Mesodermal cell (in vitro differentiated cells): ENCODE results near the gene MOV10L1.

ENCODE experiments used
- H3K27ac ChIP-seq: 2 replicates; pipeline ENCODE4 v1.7.0; 2013; ENCODE audit warnings: mild to moderate bottlenecking, low read depth, low read length, moderate library complexity; ENCODE audit not compliant: severe bottlenecking
- H3K36me3 ChIP-seq: 2 replicates; pipeline ENCODE4 v1.7.1; 2013; ENCODE audit warnings: mild to moderate bottlenecking, low read length, moderate library complexity; ENCODE audit not compliant: control insufficient read depth, insufficient read depth
- H3K4me1 ChIP-seq: one replicate; pipeline ENCODE4 v1.7.1; 2013; ENCODE audit warnings: mild to moderate bottlenecking, low read length; ENCODE audit not compliant: insufficient read depth, control insufficient read depth, poor library complexity, severe bottlenecking
- H3K4me3 ChIP-seq: 2 replicates; pipeline ENCODE4 v1.7.0; 2013; ENCODE audit warnings: low read length, control low read depth, mild to moderate bottlenecking; ENCODE audit not compliant: insufficient read depth, poor library complexity, severe bottlenecking; ENCODE audit errors: extremely low read depth
- H3K9me3 ChIP-seq: 2 replicates; pipeline ENCODE4 v1.7.1; 2013; ENCODE audit warnings: mild to moderate bottlenecking, low read length, moderate library complexity; ENCODE audit not compliant: control insufficient read depth
- WGBS, 2 experiments: methylation state at CpG; one replicate each; pipeline ENCODE4 v1.1.5; 2013; ENCODE audit warnings: missing lambda C conversion rate in 2 of 2; ENCODE audit not compliant: insufficient coverage in 2 of 2; 5-methylcytosine and 5-hydroxymethylcytosine counted together

Gene MOV10L1

DNA sequence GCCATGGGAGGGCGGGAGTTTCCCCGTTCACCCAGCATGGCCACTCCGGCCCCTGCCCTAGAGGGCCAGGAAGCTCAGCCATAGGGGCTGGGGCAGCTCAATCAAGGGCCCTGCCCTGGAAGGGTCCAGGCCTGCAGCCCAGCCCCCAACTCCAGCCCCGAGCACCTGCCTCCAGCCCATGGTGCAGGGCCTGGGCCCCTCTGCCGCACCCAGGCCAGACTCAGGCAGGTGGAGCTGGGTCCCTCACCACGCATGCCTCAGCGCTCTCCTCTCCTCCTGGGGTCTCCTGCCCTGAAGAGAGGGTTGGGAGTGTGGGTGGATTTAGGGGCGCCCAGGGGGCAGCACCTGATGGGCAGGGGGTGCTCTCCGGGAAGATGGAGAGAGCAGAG is 17.6 kb upstream of the MOV10L1 start:
- H3K4me3 ChIP-seq = no peak overlapping the region
- no peaks in the 10 kb centered on the region for H3K36me3 ChIP-seq
- no peak overlapping the region for H3K27ac ChIP-seq
- no peaks in the 10 kb centered on the region for H3K9me3 ChIP-seq
- H3K4me1 ChIP-seq = no peaks in the 10 kb centered on the region
- 82 to 97% methylated on average over 4 to 5 of the region's 9 CpGs for whole genome bisulfite sequencing, 2 experiments

DNA sequence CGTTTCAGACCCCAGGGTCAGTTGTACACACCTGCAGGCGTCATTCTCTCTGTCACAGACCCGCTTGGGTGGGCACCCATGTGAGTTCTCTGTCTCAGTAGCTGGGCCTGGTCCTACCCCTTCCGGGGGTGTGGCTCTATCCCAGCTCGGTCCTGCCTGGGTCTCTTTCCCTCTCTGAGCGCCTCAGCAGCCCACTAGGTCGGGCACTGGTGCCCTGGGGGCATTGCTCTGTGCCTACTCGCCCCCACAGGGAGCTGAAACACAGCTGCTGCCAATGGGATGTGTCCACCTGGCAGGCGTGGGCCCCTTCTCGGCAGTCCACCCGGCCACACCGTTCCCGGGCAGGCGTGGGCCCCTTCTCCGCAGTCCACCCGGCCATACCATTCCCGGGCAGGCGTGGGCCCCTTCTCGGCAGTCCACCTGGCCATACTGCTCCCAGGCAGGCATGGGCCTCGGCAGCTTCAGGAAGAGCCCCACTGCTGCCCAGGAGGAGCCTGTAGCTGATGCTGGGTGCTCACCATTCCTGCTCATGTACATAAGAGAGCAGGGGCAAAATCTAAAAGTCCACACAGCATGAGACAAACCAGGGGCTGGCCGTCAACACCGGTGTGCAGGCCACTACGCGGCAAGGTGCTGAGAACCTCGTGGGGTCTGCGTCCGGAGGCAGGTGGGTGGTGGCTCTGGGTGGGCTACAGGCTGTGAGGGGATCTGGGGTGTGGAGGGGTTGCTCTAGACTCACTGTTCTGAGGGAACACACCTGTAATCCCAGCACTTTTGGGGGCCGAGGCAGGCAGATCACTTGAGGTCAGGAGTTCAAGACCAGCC is 16.9 kb upstream of the MOV10L1 start:
- H3K4me1 ChIP-seq = no peaks in the 10 kb centered on the region
- no peak overlapping the region for H3K4me3 ChIP-seq
- no peak overlapping the region for H3K27ac ChIP-seq
- H3K36me3 ChIP-seq = no peaks in the 10 kb centered on the region
- WGBS, 2 experiments = 87 to 94% methylated on average over 27 to 28 of the region's 28 CpGs
- no peaks in the 10 kb centered on the region for H3K9me3 ChIP-seq

GRCh38 chr22:50074056-50074455 is 15.8 kb upstream of the MOV10L1 start:
- H3K4me3 ChIP-seq = no peak overlapping the region
- no peaks in the 10 kb centered on the region for H3K9me3 ChIP-seq
- H3K4me1 ChIP-seq = no peaks in the 10 kb centered on the region
- no peak overlapping the region for H3K27ac ChIP-seq
- H3K36me3 ChIP-seq = no peaks in the 10 kb centered on the region
- 80 to 81% methylated on average over 16 to 17 of the region's 17 CpGs for WGBS, 2 experiments

GRCh38 chr22:50074551-50075530 is 15.0 kb upstream of the MOV10L1 start:
- H3K36me3 ChIP-seq = no peaks in the 10 kb centered on the region
- peaks cover 3% of the 10 kb centered on the region for H3K4me1 ChIP-seq
- H3K27ac ChIP-seq = no peak overlapping the region
- no peaks in the 10 kb centered on the region for H3K9me3 ChIP-seq
- WGBS, 2 experiments = 83 to 86% methylated on average over 31 of the region's 32 CpGs
- no peak overlapping the region for H3K4me3 ChIP-seq

GRCh38 chr22:50076646-50077535 is 12.9 kb upstream of the MOV10L1 start:
- Histone ChIP-seq H3K4me1 (peaks cover 9% of the 10 kb centered on the region), H3K36me3 (no peaks in the 10 kb centered on the region)
- 89 to 90% methylated on average over 30 to 39 of the region's 43 CpGs for WGBS, 2 experiments

DNA sequence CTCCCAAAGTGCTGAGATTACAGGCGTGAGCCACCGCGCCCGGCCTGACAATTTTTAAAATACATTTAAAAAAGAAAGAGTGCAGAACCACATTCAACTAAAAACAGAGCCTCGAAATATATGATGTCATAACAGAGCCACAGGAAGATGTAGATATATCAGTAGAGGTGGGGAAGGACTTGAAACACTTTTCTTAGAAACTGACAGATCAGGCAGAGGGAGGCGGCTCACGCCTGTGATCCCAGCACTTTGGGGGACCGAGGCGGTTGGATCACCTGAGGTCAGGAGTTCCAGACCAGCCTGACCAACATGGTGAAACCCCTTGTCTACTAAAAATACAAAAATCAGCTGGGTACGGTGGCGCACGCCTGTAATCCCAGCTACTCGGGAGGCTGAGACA is 11.6 kb upstream of the MOV10L1 start:
- Histone ChIP-seq H3K4me1 (peaks cover 9% of the 10 kb centered on the region), H3K36me3 (no peaks in the 10 kb centered on the region), H3K4me3 (no peak overlapping the region), H3K27ac (no peak overlapping the region), H3K9me3 (no peaks in the 10 kb centered on the region)
- WGBS, 2 experiments = 86 to 98% methylated on average over 8 of the region's 13 CpGs

More at GRCh38 chr22:50076646-50077535, 12.9 kb upstream of the MOV10L1 start:
- H3K4me3 ChIP-seq = no peak overlapping the region
- H3K27ac ChIP-seq = no peak overlapping the region
- no peaks in the 10 kb centered on the region for H3K9me3 ChIP-seq

- Histone ChIP-seq H3K4me1 (peaks cover 14% of the 10 kb centered on the region), H3K36me3 (no peaks in the 10 kb centered on the region), H3K9me3 (no peaks in the 10 kb centered on the region), H3K27ac (no peak overlapping the region), H3K4me3 (no peak overlapping the region)
- 94 to 96% methylated on average over 8 to 9 of the region's 9 CpGs for WGBS, 2 experiments
These were observed 11.0 kb upstream of the MOV10L1 start for GRCh38 chr22:50078761-50079160.

GRCh38 chr22:50080077-50080465 is 9.7 kb upstream of the MOV10L1 start:
- no peaks in the 10 kb centered on the region for H3K36me3 ChIP-seq
- no peaks in the 10 kb centered on the region for H3K9me3 ChIP-seq
- no peak overlapping the region for H3K27ac ChIP-seq
- peaks cover 15% of the 10 kb centered on the region for H3K4me1 ChIP-seq
- no peak overlapping the region for H3K4me3 ChIP-seq
- WGBS, 2 experiments = 89 to 94% methylated on average over 13 of the region's 13 CpGs

DNA sequence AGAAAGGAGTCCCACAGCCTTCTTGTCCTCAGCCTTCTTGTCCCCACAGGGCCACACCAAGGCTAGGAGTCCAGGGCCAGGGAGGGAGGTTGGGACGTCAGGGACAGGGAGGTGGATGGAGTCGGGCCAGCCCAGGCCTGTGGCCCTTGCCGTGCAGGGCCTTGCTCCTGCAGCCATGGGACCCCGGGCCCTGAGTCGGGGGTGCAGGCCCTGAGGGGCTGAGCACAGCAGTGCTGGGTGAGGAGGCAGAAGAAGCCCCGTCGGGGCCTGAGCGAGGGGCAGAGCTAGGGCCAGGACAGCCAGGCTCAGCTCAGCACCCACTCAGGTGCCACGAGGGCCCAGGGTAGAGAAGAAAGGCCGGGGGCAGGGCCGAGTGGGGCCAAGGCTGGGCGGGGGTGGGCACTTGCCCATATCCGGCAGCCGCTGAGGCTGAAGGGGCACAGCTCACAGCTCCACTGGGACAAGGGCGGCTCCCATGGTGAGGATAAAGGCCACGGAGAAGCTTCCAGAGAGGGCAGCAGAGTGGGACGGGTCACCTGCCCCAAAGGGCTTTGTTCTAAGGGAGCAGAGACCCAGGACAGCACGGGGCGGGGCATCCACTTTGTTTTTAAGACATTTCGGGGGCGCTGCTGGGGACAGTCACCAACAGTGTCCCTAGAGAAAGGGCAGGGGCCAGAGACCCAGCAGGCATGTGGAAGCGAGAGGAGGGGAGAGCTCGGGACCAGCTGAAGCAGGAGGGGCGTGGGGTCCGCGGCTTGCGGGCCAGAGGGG is 8.2 kb upstream of the MOV10L1 start:
- Histone ChIP-seq H3K36me3 (no peaks in the 10 kb centered on the region), H3K4me3 (no peak overlapping the region), H3K27ac (no peak overlapping the region), H3K9me3 (no peaks in the 10 kb centered on the region), H3K4me1 (peaks cover 20% of the 10 kb centered on the region)
- WGBS, 2 experiments = 91 to 95% methylated on average over 20 to 21 of the region's 27 CpGs
